PC-9 (cell line): Measurements from ENCODE around the gene SPATA3. TPM values are rescaled to one million over a fixed set of nuclear protein-coding genes. Genes with fewer than 3 reads are reported as not detected.

Experiments used
- BruUV-seq: library from RNA; stranded (reverse); fragments of 400-500 nt; replicated peaks from 2 replicates; lab custom pipeline; 2021; lab: Mats Ljungman, UMichigan
- CTCF ChIA-PET: fragments of 300-600 bp; sonication (Branson Sonifier 250); formaldehyde crosslinking; loops from one replicate; lab custom pipeline; 2022; ENCODE audit warnings: antibody characterized with exemption; lab: Charles Lee
- POLR2A ChIA-PET: fragments of 300-600 bp; sonication (Branson Sonifier 250); formaldehyde crosslinking; loops from one replicate; lab custom pipeline; 2022; ENCODE audit warnings: antibody characterized with exemption; ENCODE audit not compliant: unreplicated experiment; lab: Charles Lee
- DNase-seq, 2 experiments: peaks; one replicate each; pipeline versions ENCODE4 v3.0.0 to v3.0.0-alpha.2; 2015 to 2022; ENCODE audit warnings: mixed read lengths in 1 of 2
- H2AFZ ChIP-seq: fragments of 200-600 bp; sonication (generic); 2 replicates; pipeline ENCODE4 v1.8.1; 2017; ENCODE audit warnings: antibody characterized with exemption
- H3F3A ChIP-seq: fragments of 200-600 bp; sonication (generic); 2 replicates; pipeline ENCODE4 v1.8.1; 2017; ENCODE audit warnings: antibody characterized with exemption, mild to moderate bottlenecking, low read depth; ENCODE audit not compliant: insufficient read depth
- H3K27ac ChIP-seq: fragments of 200-600 bp; sonication (generic); 2 replicates; pipeline ENCODE4 v1.6.1; 2016; ENCODE audit warnings: mixed run types
- H3K27me3 ChIP-seq: fragments of 200-600 bp; sonication (generic); 2 replicates; pipeline ENCODE4 v1.6.1; 2016; ENCODE audit warnings: low read depth, mixed run types; ENCODE audit not compliant: insufficient read depth
- H3K36me3 ChIP-seq: fragments of 200-600 bp; sonication (generic); 2 replicates; pipeline ENCODE4 v1.6.1; 2016; ENCODE audit warnings: low read depth, mixed run types
- H3K4me1 ChIP-seq: fragments of 200-600 bp; sonication (generic); replicated peaks from 2 replicates; pipeline ENCODE4 v1.6.1; 2016; ENCODE audit warnings: mixed run types; ENCODE audit not compliant: insufficient read depth
- H3K4me2 ChIP-seq: fragments of 200-600 bp; sonication (generic); 2 replicates; pipeline ENCODE4 v1.6.1; 2017; ENCODE audit warnings: mixed run types
- H3K4me3 ChIP-seq: fragments of 200-600 bp; sonication (generic); 2 replicates; pipeline ENCODE4 v1.6.1; 2016; ENCODE audit warnings: mixed run types
- H3K79me2 ChIP-seq: fragments of 200-600 bp; sonication (generic); 2 replicates; pipeline ENCODE4 v1.6.1; 2017; ENCODE audit warnings: low read depth, mixed run types
- H3K9me2 ChIP-seq: fragments of 200-600 bp; sonication (generic); 2 replicates; pipeline ENCODE4 v1.8.1; 2017; ENCODE audit warnings: mild to moderate bottlenecking; ENCODE audit not compliant: insufficient read depth
- H3K9me3 ChIP-seq: fragments of 200-600 bp; sonication (generic); 2 replicates; pipeline ENCODE4 v1.8.1; 2016; ENCODE audit warnings: low read depth; ENCODE audit not compliant: insufficient read depth
- H4K20me1 ChIP-seq: fragments of 200-600 bp; sonication (generic); 2 replicates; pipeline ENCODE4 v1.8.1; 2017; ENCODE audit not compliant: insufficient read depth
- EZH2 ChIP-seq: fragments of 200-600 bp; sonication (generic); IDR thresholded peaks from 2 replicates; pipeline ENCODE4 v1.8.0; 2017; ENCODE audit warnings: antibody characterized with exemption, low read depth
- intact Hi-C: fragments of 100-400 bp; cut with micrococcal nuclease; formaldehyde crosslinking; loops from one replicate; pipeline ENCODE4 v1.10.0; 2022; ENCODE audit not compliant: unreplicated experiment
- total RNA-seq: library from RNA; stranded (reverse); gene quantifications from 2 replicates; pipeline ENCODE4 v1.2.3, GENCODE V29; 2021
- TF ChIP-seq, protein P1 (sequence below): fragments of 200-600 bp; sonication (generic); conservative IDR thresholded peaks from 2 replicates; pipeline ENCODE4 v1.6.1; 2017; ENCODE audit warnings: mixed run types, antibody characterized with exemption, mild to moderate bottlenecking, moderate library complexity

SPATA3 gene
- total RNA-seq, 1 experiment from 2014 or later, result not detected

DNA sequence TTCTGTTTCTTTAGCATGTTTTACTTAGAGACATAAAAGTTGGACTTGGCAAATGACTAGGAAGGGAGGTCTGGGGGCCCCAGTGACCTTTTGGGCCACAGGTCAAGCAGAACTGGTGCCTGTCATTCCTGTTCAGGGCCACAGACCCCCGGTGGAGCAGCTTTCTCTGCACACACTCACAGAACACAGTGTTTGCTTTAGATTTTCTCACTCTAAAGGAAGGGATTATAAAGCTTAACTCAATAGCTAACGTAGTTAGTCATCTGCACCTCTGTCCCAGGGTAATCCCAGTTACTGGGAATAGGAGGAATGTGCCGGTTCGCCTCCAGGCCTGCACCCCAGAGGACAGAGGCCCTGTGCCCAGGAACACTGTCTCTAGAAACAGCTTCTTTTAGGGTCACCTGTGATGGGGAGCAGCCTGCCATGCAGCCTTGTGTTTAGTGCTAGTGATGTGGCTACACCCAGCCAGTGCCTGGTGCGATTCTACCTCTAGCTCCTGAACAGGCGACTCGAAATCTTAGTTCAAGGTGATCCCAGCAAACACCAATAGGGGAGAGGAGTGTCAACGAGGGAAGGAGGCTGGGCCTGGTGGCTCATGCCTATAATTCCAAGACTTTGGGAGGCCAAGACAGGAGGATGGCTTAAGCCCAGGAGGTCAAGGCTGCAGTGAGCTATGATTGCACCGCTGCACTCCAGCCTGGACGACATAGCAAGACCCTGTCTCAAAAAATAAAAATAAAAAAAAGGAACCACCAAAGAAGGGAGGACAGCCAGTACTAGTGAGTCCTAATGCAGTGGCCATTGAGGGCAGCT lies 11.6 kb downstream of the SPATA3 start:
- TF ChIP-seq, protein P1, sequence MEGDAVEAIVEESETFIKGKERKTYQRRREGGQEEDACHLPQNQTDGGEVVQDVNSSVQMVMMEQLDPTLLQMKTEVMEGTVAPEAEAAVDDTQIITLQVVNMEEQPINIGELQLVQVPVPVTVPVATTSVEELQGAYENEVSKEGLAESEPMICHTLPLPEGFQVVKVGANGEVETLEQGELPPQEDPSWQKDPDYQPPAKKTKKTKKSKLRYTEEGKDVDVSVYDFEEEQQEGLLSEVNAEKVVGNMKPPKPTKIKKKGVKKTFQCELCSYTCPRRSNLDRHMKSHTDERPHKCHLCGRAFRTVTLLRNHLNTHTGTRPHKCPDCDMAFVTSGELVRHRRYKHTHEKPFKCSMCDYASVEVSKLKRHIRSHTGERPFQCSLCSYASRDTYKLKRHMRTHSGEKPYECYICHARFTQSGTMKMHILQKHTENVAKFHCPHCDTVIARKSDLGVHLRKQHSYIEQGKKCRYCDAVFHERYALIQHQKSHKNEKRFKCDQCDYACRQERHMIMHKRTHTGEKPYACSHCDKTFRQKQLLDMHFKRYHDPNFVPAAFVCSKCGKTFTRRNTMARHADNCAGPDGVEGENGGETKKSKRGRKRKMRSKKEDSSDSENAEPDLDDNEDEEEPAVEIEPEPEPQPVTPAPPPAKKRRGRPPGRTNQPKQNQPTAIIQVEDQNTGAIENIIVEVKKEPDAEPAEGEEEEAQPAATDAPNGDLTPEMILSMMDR, result no peak
- no peak for TF ChIP-seq EZH2
- Histone ChIP-seq H3K4me3 (no peak overlapping the region), H3K36me3 (no peaks in the 10 kb centered on the region), H3K9me2 (no peaks in the 10 kb centered on the region), H3K27ac (no peak overlapping the region), H2AFZ (no peak overlapping the region), H3K4me2 (no peak overlapping the region), H3K27me3 (peaks cover 16% of the 10 kb centered on the region), H3K4me1 (peaks cover 10% of the 10 kb centered on the region; the same call in 1 of the 2 replicates), H4K20me1 (no peaks in the 10 kb centered on the region), H3K79me2 (no peaks in the 10 kb centered on the region), H3K9me3 (no peaks in the 10 kb centered on the region), H3F3A (no peaks in the 10 kb centered on the region)
- no peak for DNase-seq
- intact Hi-C loops, result no loop called here
- BruUV-seq, result no TSS peak
- ChIA-PET POLR2A (no interaction called here), CTCF (interaction anchor here (0.7 kb wide), 1 partner anchor 145 kb away, joined by 6 read pairs; no protein-coding TSS in a partner anchor)

DNA sequence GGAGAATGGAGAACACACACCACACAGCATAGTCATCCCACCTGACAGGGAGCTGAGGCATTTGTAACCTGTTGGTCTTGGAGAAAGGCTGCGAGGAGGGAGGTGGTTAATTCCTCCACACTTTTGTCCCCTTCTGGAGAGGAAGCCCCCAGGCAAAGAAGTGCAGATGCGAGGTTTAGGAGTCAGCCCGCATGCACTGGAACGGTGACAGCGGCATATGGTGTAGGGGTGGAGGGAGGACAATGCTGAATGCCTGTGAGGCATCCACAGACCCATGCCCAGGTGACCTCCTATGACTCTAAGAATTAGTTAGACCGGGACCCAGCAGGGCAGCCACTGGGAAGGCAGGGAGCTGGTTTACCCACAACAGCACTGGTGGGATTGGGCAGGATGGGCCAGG lies 12.2 kb downstream of the SPATA3 start:
- no peaks in the 10 kb centered on the region for H3K79me2 ChIP-seq
- no peaks in the 10 kb centered on the region for H3K9me2 ChIP-seq
- intact Hi-C loops, result no loop called here
- POLR2A ChIA-PET, result no interaction called here
- H3K4me2 ChIP-seq, result no peak overlapping the region
- no peaks in the 10 kb centered on the region for H4K20me1 ChIP-seq
- H3K9me3 ChIP-seq, result no peaks in the 10 kb centered on the region
- no peak overlapping the region for H3K4me3 ChIP-seq
- H3K27ac ChIP-seq, result no peak overlapping the region
- peaks cover 11% of the 10 kb centered on the region for H3K4me1 ChIP-seq
- CTCF ChIA-PET, result no interaction called here
- DNase-seq, result no peak
- no peak overlapping the region for H2AFZ ChIP-seq
- no peaks in the 10 kb centered on the region for H3K36me3 ChIP-seq
- peaks cover 12% of the 10 kb centered on the region for H3K27me3 ChIP-seq
- no peaks in the 10 kb centered on the region for H3F3A ChIP-seq
- BruUV-seq, result no TSS peak
- no peak for TF ChIP-seq EZH2
- TF ChIP-seq, protein P1, result no peak

DNA sequence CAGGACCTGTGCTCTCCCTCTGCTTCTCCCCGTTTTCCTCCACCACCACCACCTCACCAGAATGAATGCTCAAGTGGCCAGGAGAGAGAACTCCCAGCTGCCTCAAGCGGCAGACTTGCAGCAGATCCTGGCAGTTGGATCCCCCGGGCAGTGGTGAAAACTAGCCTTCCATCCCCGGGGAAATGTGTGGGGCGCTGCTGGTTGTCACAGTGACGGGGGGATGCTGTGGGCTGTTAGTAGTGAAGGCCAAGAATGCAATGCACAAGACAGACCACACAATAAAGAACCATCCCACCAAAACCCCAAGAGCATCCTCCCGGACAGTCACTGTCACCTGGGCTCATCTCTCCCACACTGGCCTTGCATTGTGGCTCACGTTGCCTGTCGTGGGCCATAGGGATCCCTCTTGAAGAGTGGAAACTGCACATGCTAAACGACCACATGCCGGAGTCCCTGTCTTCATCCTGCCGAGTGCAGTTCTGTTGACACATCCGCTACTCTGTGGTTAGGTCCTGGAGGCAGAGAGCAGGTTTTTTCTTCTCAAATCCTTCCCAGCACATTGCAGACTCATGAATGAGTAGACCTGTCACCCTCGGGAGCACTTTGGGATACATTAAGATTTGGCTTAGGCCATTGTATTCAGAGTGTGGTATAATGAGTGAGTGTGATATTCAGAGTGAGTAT lies 13.5 kb downstream of the SPATA3 start:
- no TSS peak for BruUV-seq
- H3K4me1 ChIP-seq, result peaks cover 23% of the 10 kb centered on the region
- CTCF ChIA-PET, result no interaction called here

More for the DNA sequence above, 13.5 kb downstream of the SPATA3 start:
- Histone ChIP-seq H2AFZ (no peak overlapping the region), H3K79me2 (no peaks in the 10 kb centered on the region), H3K4me2 (no peak overlapping the region), H3F3A (no peaks in the 10 kb centered on the region), H3K4me3 (no peak overlapping the region), H3K27ac (no peak overlapping the region), H4K20me1 (no peaks in the 10 kb centered on the region), H3K9me2 (no peaks in the 10 kb centered on the region), H3K27me3 (no peaks in the 10 kb centered on the region; the same call in 1 of the 2 replicates), H3K36me3 (no peaks in the 10 kb centered on the region), H3K9me3 (no peaks in the 10 kb centered on the region)
- POLR2A ChIA-PET, result no interaction called here
- intact Hi-C loops, result no loop called here
- no peak for TF ChIP-seq EZH2
- TF ChIP-seq, protein P1, result no peak
- DNase-seq, result no peak
